Adrenal gland (tissue), 12 donors: ENCODE results near the gene DPEP2. TPM values are rescaled to one million over a fixed set of nuclear protein-coding genes. Genes with fewer than 3 reads are reported as not detected.
"Not testable (repeated sequence)": the region's sequence is repeated elsewhere in the genome, so short reads cannot be mapped to it uniquely, and the experiment has no call there.

ENCODE experiments used
- DNase-seq, 7 donors: peaks; one replicate each; pipeline ENCODE4 v3.0.0-alpha.2; 2019 to 2020
- H3K27ac ChIP-seq, 5 donors: fragments of 200-600 bp; sonication (generic) in 4 of 5; 1 replicate in 3 of 5; 2 replicates in 2 of 5; pipeline versions ENCODE4 v1.5.1 to v1.8.0; 2016 to 2020; ENCODE audit warnings: mild to moderate bottlenecking in 1 of 5
- H3K27me3 ChIP-seq: fragments of 200-600 bp; 2 replicates; pipeline ENCODE4 v1.8.0; 2021
- H3K36me3 ChIP-seq, 2 donors: fragments of 200-600 bp; replicated peaks in 1 of 2; 1 replicate in 1 of 2; 2 replicates in 1 of 2; pipeline versions ENCODE4 v1.5.1 to v1.8.0; 2018 to 2022
- H3K4me1 ChIP-seq, 2 donors: fragments of 200-600 bp; replicated peaks in 1 of 2; 1 replicate in 1 of 2; 2 replicates in 1 of 2; pipeline versions ENCODE4 v1.5.1 to v1.8.0; 2018 to 2021
- H3K4me3 ChIP-seq, 4 donors: fragments of 200-600 bp; sonication (generic) in 3 of 4; one replicate each; pipeline ENCODE4 v1.5.1; 2016 to 2018
- H3K9me3 ChIP-seq, 3 donors: fragments of 200-600 bp; sonication (generic) in 1 of 3; replicated peaks in 1 of 3; 1 replicate in 2 of 3; 2 replicates in 1 of 3; pipeline versions ENCODE4 v1.5.1 to v1.8.0; 2016 to 2021
- CTCF ChIP-seq, 6 experiments: fragments of 450-650 bp in 4 of 6; fragments of 200-600 bp in 2 of 6; sonication (generic) in 1 of 6; IDR thresholded peaks; 1 replicate in 5 of 6; 2 replicates in 1 of 6; pipeline versions ENCODE4 v1.5.1 to v1.8.0; 2016 to 2021; ENCODE audit warnings: antibody characterized with exemption in 6 of 6, mild to moderate bottlenecking in 2 of 6, moderate library complexity in 1 of 6
- POLR2A ChIP-seq, 2 donors: fragments of 450-650 bp; IDR thresholded peaks; one replicate each; pipeline ENCODE4 v1.6.1; 2017; ENCODE audit warnings: antibody characterized with exemption in 2 of 2, mild to moderate bottlenecking in 2 of 2, moderate library complexity in 1 of 2
- WGBS, 4 donors: extraction: QIAGEN DNeasy Blood & Tissue Kit in 2 of 4; methylation state at CpG; one replicate each; pipeline versions ENCODE4 v1.1.5 to v1.1.7; 2013 to 2017; 5-methylcytosine and 5-hydroxymethylcytosine counted together
- intact Hi-C, 2 donors: fragments of 100-400 bp; cut with DNase I; formaldehyde crosslinking; loops; one replicate each; pipeline versions ENCODE4 v1.14.1 to v1.15.0; 2022 to 2023
- polyA plus RNA-seq, 3 donors: library from polyadenylated mRNA; stranded (reverse); fragments of 200-250 nt in 2 of 3; fragments of 350-450 nt in 1 of 3; fragmentation: Illumina TruSeq in 1 of 3; extraction: RNeasy Lipid Tissue Mini Kit (QIAGEN cat#74804) in 1 of 3; gene quantifications; one replicate each; pipeline ENCODE4 v1.2.3, GENCODE V29; 2013 to 2014
- total RNA-seq, 9 donors: library from RNA; depleted of rRNA in 4 of 9; stranded (reverse); fragments of >200 nt in 4 of 9; fragments of 120-200 nt in 1 of 9; fragmentation: NEBNext Ultra II Directional in 1 of 9; extraction: Animal tissue kit (Norgen Biotek cat#: 25700) in 1 of 9; gene quantifications; one replicate each; pipeline versions ENCODE4 v1.1.0 to v1.2.4, GENCODE V29; 2013 to 2023
- donor health status: healthy with polysubstance abuse.
- donor health status: Bipolar disorder and iron deficiency.
- donor health status: DM: yes; HTN: yes; CAD: no.
- donor health status: DM: no; HTN: no; CAD: no.
- donor health status: DM: no; HTN: no; CAD: no.
- donor health status: DM: yes; HTN: yes; CAD: no.

The DPEP2 gene
- total and polyA plus RNA-seq, 12 donors = 0.27 to 8.4 (median 1.4) TPM

DNA sequence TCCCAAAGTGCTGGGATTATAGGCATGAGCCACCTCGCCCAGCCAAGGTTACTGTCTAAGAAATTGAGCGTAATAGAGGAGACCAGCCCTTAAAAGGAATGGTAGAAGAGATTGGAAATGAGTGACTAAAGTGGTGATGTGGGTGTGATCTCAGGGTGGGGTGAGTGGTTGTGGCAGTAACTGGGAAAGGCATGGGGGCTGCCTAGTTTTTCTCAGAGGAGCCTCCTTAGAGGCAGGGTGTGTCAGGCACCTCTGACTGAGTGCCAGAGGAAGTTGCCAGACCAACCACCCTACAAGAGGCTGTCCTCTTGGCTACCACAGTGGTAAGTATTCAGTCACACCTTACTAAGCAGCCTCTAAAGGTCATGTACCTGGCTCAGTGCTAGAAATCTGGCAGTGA is 32.7 kb upstream of the DPEP2 start:
- intact Hi-C loops = loop anchor here (10.0 kb wide), 2 partner anchors 217 to 357 kb away; no protein-coding TSS in a partner anchor
- H3K27ac ChIP-seq = no peak overlapping the region
- no peaks in the 10 kb centered on the region for H3K36me3 ChIP-seq
- WGBS, 4 donors = 93 to 98% (median 96%) methylated on average over 2 of the region's 2 CpGs
- H3K27me3 ChIP-seq = no peaks in the 10 kb centered on the region
- no peak for DNase-seq
- TF ChIP-seq POLR2A (IDR thresholded peaks at IDR 0.05) = no peak
- TF ChIP-seq CTCF (IDR thresholded peaks at IDR 0.05) = no peak
- H3K4me1 ChIP-seq = no peaks in the 10 kb centered on the region
- H3K4me3 ChIP-seq = no peak overlapping the region
- H3K9me3 ChIP-seq = no peaks in the 10 kb centered on the region

- peak in 3 of 7 donors; percentile 24 to 30 (median 25) for DNase-seq
- not testable (repeated sequence) for H3K9me3 ChIP-seq, H3K27me3 ChIP-seq, H3K4me1 ChIP-seq, H3K27ac ChIP-seq, H3K4me3 ChIP-seq, H3K36me3 ChIP-seq
- intact Hi-C loops = loop anchor here (10.0 kb wide), 2 partner anchors 215 to 355 kb away; no protein-coding TSS in a partner anchor
- WGBS, 4 donors = 55 to 64% (median 58%) methylated on average over 2 to 6 of the region's 6 CpGs
These were observed 30.8 kb upstream of the DPEP2 start for GRCh38 chr16:68030108-68030507.

- no peak overlapping the region for H3K4me3 ChIP-seq
- H3K27me3 ChIP-seq = no peaks in the 10 kb centered on the region
- TF ChIP-seq POLR2A (IDR thresholded peaks at IDR 0.05) = no peak
- TF ChIP-seq CTCF (IDR thresholded peaks at IDR 0.05) = no peak
- WGBS, 4 donors = 93 to 98% (median 93%) methylated on average over 3 of the region's 3 CpGs
- no peaks in the 10 kb centered on the region for H3K9me3 ChIP-seq
- no peak overlapping the region for H3K27ac ChIP-seq
- H3K4me1 ChIP-seq = peaks cover under 1 to 6% of the 10 kb centered on the region in 2 donors
- DNase-seq = no peak
- intact Hi-C loops = no loop called here
- no peaks in the 10 kb centered on the region for H3K36me3 ChIP-seq
These were observed 29.7 kb upstream of the DPEP2 start for GRCh38 chr16:68028996-68029395.

DNA sequence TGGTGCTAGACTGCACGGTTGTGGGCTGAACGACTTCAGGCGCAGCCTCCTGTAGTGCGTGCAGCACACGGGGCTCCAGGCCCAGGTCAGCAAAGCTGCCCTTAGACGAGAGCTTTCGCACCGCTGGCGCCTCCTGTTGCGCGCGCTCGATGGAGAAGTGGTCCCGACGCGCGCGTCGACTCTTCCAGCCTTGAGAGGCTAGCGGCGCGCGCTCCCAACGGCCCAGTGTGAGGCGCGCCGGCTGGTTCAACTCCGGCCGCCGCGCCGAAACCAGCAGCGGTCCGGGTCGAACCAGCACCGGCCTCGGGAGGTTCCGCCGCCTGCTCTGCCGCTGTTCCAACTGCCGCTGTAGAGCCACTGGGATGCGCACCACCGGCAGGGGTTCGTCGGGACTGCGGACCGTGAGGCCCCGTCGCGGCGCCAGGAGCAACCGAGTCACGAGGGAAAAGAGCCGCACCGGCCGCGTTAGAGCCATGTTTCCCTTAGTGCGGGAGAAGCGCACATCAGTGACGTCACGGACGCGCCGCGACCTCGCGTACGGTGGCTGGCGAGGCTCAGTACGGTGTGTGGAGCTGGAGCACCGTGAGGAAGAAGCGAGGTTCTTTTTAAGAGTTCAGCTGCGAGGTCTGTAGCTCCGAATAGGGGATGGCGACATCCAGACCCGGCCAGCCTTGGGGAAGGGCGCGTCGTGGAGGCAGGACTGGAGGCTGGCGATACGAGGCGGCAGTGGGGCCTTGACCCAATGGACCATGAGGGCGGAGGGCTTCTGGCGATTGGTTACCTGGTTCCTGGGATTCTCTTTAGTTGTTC is 23.6 kb upstream of the DPEP2 start, which contains the start of the genes DDX28 and DUS2:
TSS of gene DDX28 (minus strand) at position 505 of the 810 bp plus-strand sequence. CDS start at position 475, 30 bp downstream.
TSS of gene DUS2 (plus strand) at position 557 of the 810 bp plus-strand sequence. CDS start 14,740 bp downstream, outside the sequence.
- TF ChIP-seq POLR2A (IDR thresholded peaks at IDR 0.05) (peak; percentile 26 to 65), CTCF (IDR thresholded peaks at IDR 0.05) (no peak)
- 0% methylated on average over 6 to 84 of the region's 84 CpGs for WGBS, 4 donors
- Histone ChIP-seq H3K27me3 (no peaks in the 10 kb centered on the region), H3K27ac (peak within 1 kb of the TSS in 4 of 5 donors; percentile 80 to 91 (median 86)), H3K36me3 (no peaks in the 10 kb centered on the region), H3K4me1 (peaks cover 13 to 30% of the 10 kb centered on the region in 2 donors), H3K9me3 (no peaks in the 10 kb centered on the region), H3K4me3 (peak within 1 kb of the TSS; percentile 62 to 98 (median 96))
- peak; percentile 88 to 98 (median 93) for DNase-seq
- intact Hi-C loops = no loop called here
